Measurements from ENCODE around the gene TGFB2. TPM values are rescaled to one million over a fixed set of nuclear protein-coding genes. Genes with fewer than 3 reads are reported as not detected.

Gene TGFB2
- total RNA-seq, 1 experiment from 2014 or later, result 2.5 TPM

GRCh38 chr1:218408135-218408534 is 63.0 kb downstream of the TGFB2 start:
- ChIA-PET POLR2A (no interaction called here), CTCF (no interaction called here)
- TF ChIP-seq FOXP1 (CRISPR knock-in tag; IDR thresholded peaks at IDR 0.05; ENCODE audit: borderline replicate concordance) (no peak), ZBTB43 (CRISPR knock-in tag; IDR thresholded peaks at IDR 0.05) (no peak)
- no peak for DNase-seq (ENCODE audit: low spot score)
- no peak for ATAC-seq
- Mint-ChIP-seq H3K4me3 (no peak overlapping the region), H3K36me3 (no peaks in the 10 kb centered on the region), H3K9me3 (no peaks in the 10 kb centered on the region), H3K27ac (no peak overlapping the region), H3K27me3 (ENCODE audit: low read depth) (no peaks in the 10 kb centered on the region), H3K4me1 (peaks cover 18% of the 10 kb centered on the region)

- Mint-ChIP-seq H3K4me1 (0 out of 2 replicates have a peak, but pooled peaks cover 11% of the 10 kb centered on the region), H3K36me3 (no peaks in the 10 kb centered on the region), H3K27me3 (ENCODE audit: low read depth) (no peaks in the 10 kb centered on the region), H3K27ac (no peak overlapping the region), H3K9me3 (no peaks in the 10 kb centered on the region), H3K4me3 (no peak overlapping the region)
- peak; percentile 39 for DNase-seq (ENCODE audit: low spot score)
- TF ChIP-seq ZNF232 (CRISPR knock-in tag; IDR thresholded peaks at IDR 0.05) (no peak), HMGA2 (CRISPR knock-in tag; IDR thresholded peaks at IDR 0.05) (no peak), ZNF671 (CRISPR knock-in tag; IDR thresholded peaks at IDR 0.05) (no peak), JUN (CRISPR knock-in tag; IDR thresholded peaks at IDR 0.05) (no peak), PREB (CRISPR knock-in tag; IDR thresholded peaks at IDR 0.05; ENCODE audit: borderline replicate concordance) (no peak), SOX15 (CRISPR knock-in tag; IDR thresholded peaks at IDR 0.05) (no peak), ETV6 (CRISPR knock-in tag; IDR thresholded peaks at IDR 0.05) (0 out of 2 replicates have a peak, but pooled peaks have one; percentile 28), PRDM15 (CRISPR knock-in tag; IDR thresholded peaks at IDR 0.05) (no peak)
- ChIA-PET CTCF (no interaction called here), POLR2A (no interaction called here)
- ATAC-seq, result no peak
Measured at GRCh38 chr1:218408942-218409341, 63.8 kb downstream of the TGFB2 start.

GRCh38 chr1:218409946-218410510 is 64.9 kb downstream of the TGFB2 start:
- no peak for TF ChIP-seq E2F4 (CRISPR knock-in tag; IDR thresholded peaks at IDR 0.05; ENCODE audit: borderline replicate concordance, low read depth)
- TF ChIP-seq ELF4 (CRISPR knock-in tag; IDR thresholded peaks at IDR 0.05; ENCODE audit: low read depth), result no peak
- TF ChIP-seq ZMAT4 (CRISPR knock-in tag; IDR thresholded peaks at IDR 0.05), result no peak
- no peak for TF ChIP-seq ESRRA (CRISPR knock-in tag; IDR thresholded peaks at IDR 0.05; ENCODE audit: borderline replicate concordance)
- TF ChIP-seq ZNF671 (CRISPR knock-in tag; IDR thresholded peaks at IDR 0.05), result no peak
- no peak for TF ChIP-seq GTF2I (CRISPR knock-in tag; conservative IDR thresholded peaks at IDR 0.05)
- no peak for TF ChIP-seq NFYB (CRISPR knock-in tag; conservative IDR thresholded peaks at IDR 0.05; ENCODE audit: low read depth)
- H3K36me3 Mint-ChIP-seq, result no peaks in the 10 kb centered on the region
- CTCF ChIA-PET, result no interaction called here
- no peak for ATAC-seq
- H3K27ac Mint-ChIP-seq, result no peak overlapping the region
- no peaks in the 10 kb centered on the region for H3K27me3 Mint-ChIP-seq (ENCODE audit: low read depth)
- no peak for DNase-seq (ENCODE audit: low spot score)
- no peak overlapping the region for H3K4me3 Mint-ChIP-seq
- H3K4me1 Mint-ChIP-seq, result 0 out of 2 replicates have a peak, but pooled peaks cover 11% of the 10 kb centered on the region
- POLR2A ChIA-PET, result interaction anchor here (0.6 kb wide), 1 partner anchor 466 kb away, joined by 3 read pairs; no protein-coding TSS in a partner anchor
- no peaks in the 10 kb centered on the region for H3K9me3 Mint-ChIP-seq

Data from WTC11 (cell line).